AG08395 (cell line): ENCODE data around the gene DENND1A.
"Not testable (repeated sequence)": the region's sequence is repeated elsewhere in the genome, so short reads cannot be mapped to it uniquely, and the experiment has no call there.

Experiments
- DNase-seq: peaks from one replicate; pipeline ENCODE4 v3.0.0; 2012; ENCODE audit warnings: mixed read lengths, low spot score

Gene DENND1A, protein sequence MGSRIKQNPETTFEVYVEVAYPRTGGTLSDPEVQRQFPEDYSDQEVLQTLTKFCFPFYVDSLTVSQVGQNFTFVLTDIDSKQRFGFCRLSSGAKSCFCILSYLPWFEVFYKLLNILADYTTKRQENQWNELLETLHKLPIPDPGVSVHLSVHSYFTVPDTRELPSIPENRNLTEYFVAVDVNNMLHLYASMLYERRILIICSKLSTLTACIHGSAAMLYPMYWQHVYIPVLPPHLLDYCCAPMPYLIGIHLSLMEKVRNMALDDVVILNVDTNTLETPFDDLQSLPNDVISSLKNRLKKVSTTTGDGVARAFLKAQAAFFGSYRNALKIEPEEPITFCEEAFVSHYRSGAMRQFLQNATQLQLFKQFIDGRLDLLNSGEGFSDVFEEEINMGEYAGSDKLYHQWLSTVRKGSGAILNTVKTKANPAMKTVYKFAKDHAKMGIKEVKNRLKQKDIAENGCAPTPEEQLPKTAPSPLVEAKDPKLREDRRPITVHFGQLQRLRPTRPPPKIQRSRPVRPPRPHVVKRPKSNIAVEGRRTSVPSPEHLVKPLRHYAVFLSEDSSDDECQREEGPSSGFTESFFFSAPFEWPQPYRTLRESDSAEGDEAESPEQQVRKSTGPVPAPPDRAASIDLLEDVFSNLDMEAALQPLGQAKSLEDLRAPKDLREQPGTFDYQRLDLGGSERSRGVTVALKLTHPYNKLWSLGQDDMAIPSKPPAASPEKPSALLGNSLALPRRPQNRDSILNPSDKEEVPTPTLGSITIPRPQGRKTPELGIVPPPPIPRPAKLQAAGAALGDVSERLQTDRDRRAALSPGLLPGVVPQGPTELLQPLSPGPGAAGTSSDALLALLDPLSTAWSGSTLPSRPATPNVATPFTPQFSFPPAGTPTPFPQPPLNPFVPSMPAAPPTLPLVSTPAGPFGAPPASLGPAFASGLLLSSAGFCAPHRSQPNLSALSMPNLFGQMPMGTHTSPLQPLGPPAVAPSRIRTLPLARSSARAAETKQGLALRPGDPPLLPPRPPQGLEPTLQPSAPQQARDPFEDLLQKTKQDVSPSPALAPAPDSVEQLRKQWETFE

DNA sequence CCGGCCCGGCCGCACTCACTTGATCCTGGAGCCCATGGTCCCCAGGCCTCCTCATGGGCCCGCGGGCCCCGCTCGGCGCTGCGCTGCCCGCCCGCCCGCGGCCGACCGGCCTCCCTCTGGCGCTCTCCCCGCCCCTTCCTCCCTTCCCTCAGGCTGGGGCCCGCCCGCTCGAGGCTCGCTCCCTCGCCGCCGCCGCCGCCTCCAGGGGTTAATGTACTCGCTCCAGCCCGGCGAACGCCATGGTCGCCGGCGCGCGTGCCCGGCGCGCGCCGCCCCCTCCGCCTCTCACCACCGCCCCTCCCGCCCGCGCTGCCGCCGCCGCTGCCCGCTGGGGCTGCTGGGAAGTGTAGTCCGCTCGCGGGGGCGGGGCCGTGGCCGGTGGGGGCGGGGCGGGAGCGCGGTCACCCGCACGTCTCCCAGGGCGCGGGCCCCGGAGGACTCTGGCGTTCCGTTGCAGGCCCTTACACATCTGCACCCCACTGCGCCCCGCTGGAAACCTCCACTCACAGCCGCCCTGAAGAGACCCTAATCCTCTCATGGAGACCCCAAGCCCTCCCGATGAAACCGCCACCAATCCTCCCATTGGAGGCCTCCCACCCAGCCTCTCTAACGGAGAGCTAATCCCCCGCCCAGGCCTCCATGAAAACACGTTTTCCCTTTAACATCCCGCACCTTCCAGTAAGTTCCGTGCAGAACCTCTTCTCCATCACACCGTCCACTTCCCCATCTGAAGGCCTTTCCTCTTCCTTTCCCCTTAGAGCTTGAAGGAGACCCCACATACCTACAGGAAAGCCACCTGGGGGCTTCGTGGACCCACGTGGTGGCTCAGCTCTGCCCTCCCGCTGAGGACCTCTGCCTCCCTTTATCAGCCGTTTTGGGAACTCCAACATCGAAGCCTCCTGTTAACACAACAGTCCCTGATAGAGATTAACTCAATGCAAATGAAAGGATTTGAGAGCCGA, at the start of gene DENND1A:
DENND1A (minus strand) TSS at position 257 of the 962 bp plus-strand sequence; CDS start at position 36, 221 bp downstream.
- DNase-seq = peak; percentile 97

DNA sequence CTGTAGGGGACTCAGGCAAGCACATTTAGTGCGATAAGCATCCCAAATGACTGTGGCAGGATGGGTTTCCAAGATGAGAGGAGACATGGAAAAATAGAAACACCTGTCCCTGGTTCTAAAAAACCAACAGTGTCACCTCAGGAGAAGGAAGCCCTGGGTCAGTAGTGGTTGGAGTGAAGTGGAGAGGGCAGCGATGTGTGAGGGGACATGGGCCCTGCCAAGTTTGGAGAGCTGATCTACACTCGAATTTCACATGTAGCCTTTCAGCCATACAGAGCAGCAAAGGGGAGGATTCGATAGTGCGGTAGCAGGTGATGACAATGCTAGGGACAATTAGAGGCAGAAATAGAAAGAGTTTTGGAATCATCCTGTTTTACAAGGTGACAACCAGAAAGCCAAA, 49.1 kb upstream of the DENND1A start:
- DNase-seq = no peak

DNA sequence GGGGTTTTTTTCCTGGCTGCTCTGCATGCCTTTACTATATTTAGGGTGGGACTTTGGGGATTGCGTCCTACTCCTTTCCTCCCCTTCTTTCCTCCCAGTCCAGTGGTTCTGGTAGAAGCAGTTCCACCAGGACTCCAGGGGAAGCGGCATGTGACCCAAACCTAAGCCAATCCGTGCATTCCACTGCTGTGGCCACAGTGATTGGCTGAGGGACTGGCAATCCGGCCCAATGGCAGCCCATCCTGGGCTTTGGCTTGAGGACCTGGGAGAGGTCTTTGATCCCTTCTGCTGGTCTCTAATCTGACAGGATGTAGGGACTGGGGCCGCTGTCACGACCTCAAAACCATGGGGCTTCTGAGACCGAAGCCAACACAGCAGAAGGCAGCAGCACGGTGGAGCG, 46.7 kb upstream of the DENND1A start:
- DNase-seq = not testable (repeated sequence)

DNA sequence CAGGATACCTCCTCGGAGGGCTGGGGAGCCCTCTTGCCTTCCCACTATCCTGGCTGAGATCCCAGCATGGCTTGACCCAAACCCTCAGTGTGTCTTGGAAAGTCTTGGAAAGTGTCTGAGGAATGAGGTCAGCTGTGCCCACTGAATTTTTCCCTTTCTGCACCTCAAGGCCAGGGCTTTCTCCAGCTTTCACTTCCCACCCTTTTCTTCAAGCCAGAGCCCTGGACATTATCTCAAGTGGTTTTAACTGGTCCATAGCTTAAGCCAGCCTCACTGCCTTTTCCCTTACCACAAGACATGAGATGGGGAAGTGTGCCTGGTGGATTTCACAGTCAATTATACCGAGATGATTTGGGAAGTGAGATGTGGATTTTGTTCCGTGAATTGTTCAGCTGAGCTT, 45.9 kb upstream of the DENND1A start:
- no peak for DNase-seq

DNA sequence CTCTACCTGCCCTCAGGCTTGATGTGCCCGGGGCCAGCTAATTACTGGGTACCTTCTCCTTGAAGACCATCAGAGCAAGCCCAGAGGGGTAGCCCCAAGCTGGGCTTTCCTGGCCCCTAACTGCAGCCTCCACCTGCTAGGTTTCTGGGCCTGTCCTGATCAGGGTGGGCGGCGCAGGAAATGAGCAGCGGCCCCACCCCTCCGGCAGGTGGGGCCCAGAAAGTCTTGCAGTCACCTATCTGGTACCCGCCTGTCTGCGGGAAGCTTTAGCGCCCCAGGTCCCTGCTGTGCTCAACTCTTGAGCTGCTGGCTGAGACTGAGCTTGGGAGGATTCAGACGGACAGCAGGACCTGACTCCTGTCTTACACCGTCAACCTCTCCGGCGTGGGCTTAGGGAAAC, 44.5 kb upstream of the DENND1A start:
- no peak for DNase-seq

DNA sequence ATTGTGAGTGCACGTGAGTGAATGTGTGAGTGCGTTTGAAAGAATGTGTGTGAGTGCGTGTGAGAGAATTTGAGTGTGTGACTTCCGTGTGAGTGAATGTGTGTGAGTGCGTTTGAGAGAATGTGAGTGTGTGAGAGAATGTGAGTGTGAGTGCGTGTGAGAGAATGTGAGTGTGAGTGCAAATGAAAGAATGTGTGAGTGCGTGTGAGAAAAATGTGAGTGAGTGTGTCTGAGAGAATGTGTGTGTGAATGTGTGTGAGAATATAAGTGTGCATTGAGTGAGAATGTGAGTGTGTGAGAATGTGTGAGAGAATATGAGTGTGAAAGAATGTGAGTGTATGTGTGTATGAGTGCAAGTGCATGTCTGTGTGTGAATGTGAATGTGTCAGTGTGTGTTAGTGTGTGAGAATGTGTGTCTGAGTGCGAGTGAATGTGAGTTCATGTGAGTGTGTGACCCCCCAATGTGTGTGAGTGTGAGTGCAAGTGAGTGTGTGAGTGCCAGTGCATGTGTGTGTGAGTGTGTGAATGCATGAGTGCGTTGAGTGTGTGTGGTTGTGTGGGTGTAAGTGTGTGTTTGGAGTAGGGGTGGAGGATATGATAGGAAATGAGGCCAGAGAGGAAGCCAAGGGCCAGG, 43.8 kb upstream of the DENND1A start:
- no peak for DNase-seq

DNA sequence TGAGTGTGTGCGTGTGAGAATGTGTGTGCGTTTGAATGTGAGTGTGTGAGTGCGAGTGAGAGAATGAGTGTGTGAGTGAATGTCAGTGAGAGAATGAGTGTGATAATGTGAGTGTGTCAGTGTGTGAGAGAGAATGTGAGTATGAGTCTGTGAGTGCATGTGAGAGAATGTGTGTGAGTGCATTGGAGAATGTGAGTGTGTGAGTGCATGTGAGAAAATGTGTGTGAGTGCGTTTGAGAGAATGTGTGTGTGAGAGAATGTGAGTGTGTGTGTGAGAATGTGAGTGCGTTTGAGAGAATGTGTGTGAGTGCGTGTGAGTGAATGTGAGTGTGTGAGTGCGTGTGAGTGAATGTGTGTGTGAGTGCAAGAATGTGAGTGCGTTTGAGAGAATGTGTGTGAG, 42.7 kb upstream of the DENND1A start:
- DNase-seq = no peak

DNA sequence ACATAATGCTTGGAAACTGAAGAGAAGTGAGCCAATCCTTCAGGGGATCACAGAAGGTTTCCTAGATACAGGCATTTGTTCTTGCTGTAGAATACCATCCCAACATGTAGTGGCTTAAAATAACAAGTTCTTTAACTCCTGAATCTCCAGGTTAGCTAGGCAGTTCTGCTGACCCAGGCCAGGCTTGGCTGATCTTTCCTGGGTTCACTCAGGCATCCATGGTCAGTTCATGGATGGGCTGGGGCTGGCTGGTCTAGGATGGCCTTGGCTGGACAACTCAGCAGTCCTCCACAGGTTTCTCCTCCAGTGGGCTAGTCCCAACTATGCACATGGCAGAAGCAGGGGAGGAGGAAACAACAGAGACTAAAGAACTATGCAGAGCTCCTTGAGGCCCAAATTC, 37.4 kb upstream of the DENND1A start:
- DNase-seq = no peak

DNA sequence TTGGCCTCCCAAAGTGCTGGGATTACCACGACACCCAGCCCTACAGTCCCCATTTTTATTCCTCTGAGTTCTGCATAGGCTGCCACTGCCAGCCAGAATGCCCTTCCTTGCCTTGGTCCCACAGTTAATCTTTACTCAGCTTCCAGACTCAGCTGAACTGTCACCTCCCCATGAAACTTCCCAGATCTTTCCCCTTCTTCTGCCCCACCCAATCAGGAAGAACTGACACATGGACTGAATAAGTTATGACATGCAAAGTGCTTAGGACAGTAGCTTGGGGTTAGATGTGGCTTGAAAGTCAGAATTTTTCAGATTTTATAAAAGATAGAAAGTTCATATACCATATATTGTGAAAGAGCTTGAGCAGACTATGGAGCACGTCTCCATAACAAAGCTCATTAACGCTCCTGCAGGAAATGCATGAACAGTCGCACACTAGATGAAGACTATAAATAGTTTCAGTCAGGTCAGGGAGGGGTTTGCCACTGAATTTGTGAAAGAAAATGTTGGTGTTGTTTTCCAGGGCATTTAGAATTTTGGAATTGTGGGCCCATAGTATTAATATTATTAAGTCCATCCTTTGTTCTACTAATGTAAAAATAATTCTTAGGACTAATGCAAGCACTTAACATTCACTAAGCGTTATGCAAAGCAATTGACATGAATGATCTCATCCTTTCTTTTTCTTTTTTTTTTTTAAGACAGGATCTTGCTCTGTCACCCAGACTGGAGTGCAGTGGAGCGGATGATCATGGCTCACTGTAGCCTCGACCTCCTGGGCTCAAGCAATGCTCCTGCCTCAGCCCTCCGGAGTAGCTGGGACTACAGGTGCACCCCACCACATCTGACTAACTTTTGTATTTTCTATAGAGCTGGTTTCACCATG, 36.1 kb upstream of the DENND1A start:
- DNase-seq = no peak

DNA sequence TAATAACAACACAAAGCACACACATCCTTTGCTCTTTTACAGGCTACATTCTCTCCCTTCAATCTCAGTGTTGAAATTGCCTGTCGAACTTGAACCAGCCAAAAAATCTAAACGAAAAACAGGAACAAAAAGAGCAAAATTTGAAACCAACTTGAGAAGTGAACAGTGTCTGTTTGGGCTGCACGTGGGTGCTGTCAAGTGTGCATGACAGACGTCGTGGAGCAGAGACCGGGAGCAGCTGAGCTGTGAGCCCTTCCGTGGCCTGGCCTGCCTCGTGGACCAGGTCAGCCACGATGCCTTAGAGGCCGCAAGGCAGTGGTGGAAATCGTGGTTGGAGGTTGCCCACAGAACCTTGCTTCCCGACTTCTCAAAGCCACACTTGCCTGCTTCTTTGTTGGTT, 34.8 kb upstream of the DENND1A start:
- no peak for DNase-seq

DNA sequence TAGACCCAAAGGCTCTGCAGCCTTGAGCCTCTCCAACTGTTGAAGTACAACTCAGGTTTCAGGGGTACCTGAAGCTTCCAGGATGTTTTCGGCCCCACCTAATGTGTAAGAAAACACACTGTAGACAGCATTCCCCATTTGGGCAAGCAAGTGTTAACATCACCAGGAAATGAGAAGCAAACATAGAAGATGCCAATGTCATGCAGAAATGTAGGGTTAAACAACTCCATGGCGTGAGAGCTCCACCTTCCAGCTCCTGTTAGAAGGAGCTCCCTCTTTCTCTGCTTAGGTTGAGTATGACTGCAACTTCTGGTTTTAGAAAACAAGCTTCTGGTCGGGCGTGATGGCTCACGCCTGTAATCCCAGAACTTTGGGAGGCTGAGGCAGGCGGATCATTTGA, 31.0 kb upstream of the DENND1A start:
- no peak for DNase-seq

DNA sequence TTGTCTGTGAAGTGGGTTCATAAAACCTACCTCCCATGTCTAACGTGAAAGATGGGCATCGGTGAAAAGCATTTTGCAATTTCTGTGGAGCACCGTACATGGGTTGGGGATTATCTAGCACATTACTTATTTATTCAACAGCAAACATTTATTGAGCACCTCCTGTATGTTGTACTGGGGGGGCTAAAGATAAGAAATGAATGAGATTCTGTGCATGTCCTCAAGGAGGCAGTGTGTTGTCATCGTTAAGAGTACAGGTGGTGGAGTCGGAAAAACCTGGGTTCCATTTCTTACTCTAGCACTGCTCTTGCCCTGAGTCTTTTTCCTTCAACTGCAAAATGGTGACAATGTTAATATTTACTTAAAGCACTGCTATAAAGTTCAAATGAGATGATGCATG, 30.4 kb upstream of the DENND1A start:
- DNase-seq = no peak

DNA sequence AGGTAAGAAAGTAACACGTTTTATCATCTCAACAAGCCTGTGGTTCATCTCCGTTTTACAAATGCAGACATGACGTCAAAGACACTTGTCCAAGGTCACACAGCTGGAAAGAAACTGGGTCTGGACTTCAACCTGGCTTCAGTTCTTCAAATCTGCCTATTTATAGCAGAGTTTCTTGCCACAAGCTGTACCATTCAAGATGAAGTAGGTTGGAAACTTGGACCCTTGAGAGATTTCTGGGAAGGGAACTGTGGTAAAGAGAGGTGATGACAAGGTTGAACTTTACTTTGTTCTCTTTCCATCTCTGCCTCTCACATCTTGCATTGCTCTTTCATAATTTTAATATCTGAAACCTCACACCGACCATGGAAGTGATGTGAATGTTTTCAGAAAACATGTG, 29.9 kb upstream of the DENND1A start:
- no peak for DNase-seq

DNA sequence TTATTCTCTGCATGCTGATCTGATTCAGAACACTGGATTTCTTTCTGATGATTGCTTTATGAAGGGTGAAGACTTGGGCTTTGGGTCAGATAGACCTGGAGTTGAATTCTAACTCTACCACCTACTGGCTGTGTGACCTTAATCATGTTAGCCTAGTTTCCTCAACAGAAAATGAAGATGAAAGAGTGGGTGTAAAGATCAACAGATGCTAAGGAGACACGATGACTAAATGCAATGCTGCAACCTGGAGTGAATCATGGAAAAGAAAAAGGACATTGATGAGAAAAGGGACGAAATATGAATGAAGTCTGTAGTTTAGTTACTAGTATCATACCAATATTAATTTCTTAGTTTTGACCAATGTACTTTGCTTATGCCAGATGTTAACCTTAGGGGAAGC, 27.8 kb upstream of the DENND1A start:
- no peak for DNase-seq

DNA sequence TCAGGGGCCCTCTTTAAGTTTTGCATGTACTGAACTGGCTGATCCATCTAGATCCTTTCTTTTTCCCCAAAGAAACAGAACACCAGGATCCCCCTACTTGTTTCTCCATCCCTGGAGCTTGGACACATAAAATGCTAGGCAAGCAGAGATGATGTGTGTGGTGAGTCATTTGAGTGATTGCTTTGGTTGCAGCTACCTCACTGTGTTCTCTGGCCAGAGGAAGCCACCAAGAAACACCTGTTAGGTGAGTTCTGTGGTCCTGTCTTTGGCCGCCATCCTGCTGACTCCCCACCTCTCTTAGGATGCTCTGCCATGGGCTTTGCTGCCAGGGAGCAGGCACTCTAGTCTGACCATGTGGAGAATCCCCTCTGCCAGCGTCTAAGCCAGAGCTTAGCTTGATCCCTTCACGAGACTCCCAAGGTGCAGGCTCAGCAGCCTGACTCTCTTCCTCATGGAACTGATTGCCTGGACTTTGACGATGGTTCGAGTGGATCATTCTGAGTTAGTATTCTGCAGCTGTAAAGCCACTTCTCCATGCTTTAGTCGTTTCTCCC, 27.3 kb upstream of the DENND1A start:
- no peak for DNase-seq

DNA sequence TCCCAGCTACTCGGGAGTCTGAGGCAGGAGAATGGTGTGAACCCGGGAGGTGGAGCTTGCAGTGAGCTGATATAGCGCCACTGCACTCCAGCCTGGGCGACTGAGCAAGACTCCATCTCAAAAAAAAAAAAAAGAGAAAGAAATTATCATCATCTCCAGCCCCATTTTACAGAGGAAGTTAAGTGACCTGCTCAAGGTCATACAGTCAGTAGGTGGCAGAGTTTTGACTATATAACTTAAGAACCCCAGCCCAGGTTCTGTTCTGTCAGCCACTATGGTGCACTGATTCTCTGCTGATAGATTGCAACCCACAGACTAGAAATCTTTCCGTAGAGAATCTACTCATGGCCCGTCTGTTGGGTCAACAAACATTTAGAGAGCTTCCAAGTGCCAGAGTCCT, 25.7 kb upstream of the DENND1A start:
- no peak for DNase-seq

DNA sequence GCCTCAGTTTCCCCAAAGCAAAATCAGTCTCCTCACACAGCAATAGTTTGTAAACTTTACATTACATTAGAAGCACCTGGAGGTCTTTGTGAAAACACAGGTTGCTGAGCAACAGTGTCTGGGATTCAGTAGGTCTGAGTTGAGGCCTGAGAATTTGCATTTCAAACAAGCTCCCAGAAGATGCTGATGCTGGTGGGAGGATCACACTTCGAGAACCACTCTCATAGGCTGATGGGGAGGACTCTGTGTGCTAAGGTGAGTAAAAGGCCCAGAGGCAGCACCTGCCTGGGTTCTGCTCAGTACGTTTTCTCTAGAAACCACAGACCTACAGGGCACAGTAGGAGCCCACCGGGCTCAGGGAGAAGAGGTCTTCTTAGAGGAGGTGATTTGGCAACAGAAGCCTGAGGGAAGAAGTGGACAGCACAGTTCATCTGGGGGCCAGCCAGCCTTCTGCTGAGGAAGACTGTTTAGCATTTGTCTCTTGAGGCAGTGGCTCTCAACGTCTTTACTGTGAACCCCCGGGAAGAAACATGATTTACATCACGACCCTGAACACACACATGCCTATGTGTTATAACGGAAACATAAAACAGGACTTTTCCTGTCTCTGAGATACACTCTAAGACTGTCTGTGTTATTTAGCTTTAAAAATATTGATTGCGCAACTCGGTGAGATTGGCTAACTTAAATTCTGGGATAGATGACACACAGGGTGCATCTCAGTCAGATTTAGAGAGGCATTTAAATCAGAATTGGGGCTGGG, 24.8 kb upstream of the DENND1A start:
- DNase-seq = peak; percentile 36

DNA sequence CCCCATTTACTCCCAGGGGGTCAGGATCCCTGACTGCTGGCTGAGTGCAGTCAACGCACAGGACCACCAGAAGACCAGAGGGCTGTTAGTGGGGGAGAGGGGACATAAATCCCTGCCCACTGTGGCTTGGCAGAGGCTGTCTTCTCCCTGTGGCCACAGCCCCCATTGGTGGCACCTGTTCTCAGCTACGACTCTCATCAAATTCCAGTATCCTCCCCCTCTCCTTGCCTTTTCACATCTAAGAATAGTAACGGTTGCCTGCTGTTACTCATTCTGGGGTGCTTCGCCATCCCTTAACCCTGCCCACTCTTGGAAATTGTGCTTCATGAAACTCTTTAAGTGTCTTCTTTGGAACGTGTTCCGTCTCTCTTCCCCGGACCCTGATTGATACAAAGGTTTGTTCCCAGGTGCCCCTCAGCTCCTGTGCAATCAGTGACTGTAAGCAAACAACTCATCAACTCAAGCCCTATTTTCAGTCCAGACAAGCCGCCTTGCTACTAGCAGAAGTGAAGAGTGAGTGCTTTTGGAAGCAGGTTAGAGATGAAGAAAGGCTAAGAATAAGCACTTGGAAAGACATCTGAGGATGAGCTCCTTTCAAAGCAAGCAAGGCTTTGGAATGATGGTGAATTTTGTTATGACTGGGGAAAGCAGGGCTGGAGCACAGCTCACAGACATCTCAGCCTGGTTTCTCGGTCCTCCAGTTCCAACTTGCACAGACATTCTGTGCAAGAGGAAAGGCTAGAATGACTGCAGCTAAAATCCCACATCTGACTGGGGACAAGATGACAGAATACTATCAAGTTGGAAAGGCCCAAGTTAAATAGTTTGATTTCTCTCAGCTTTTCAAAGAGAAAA, 22.9 kb upstream of the DENND1A start:
- no peak for DNase-seq
